Lung microvascular endothelial cell (primary cell): ENCODE results near the gene SPATA19. TPM values are rescaled to one million over a fixed set of nuclear protein-coding genes. Genes with fewer than 3 reads are reported as not detected.
"Not testable (repeated sequence)": the region's sequence is repeated elsewhere in the genome, so short reads cannot be mapped to it uniquely, and the experiment has no call there.

Experiments used
- DNase-seq, 2 donors: peaks; one replicate each; pipeline versions ENCODE4 v3.0.0 to v3.0.0-alpha.2; 2010; ENCODE audit warnings: low read depth in 2 of 2
- total RNA-seq: library from RNA; depleted of rRNA; stranded (reverse); fragments of >200 nt; gene quantifications from 2 replicates; pipeline ENCODE4 v1.2.1, GENCODE V29; 2014

SPATA19 gene
- not detected in 2 replicates for total RNA-seq

DNA sequence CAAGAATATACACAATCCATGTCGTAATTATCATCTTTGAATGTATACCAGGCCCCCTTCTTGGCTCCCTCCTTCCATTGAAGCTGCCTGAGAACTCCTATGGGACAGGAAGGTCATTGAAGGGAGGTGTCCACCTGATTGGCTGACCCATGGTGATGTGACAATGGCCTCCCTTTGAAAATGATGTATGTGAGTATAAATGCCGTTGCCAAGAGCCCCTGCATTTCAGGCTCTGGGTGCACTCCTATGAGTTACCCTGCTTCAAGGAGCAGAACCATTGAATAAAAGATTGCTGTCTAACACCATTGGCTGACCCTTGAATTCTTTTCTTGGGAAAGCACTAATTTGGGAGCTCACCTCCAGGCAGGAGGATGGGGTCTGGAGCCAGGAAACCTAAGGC, at the start of gene SPATA19:
Gene SPATA19, minus strand, starts transcription at position 101 of the 400 bp plus-strand sequence. Its CDS starts 67 bp downstream, at position 34.
- DNase-seq: no peak

DNA sequence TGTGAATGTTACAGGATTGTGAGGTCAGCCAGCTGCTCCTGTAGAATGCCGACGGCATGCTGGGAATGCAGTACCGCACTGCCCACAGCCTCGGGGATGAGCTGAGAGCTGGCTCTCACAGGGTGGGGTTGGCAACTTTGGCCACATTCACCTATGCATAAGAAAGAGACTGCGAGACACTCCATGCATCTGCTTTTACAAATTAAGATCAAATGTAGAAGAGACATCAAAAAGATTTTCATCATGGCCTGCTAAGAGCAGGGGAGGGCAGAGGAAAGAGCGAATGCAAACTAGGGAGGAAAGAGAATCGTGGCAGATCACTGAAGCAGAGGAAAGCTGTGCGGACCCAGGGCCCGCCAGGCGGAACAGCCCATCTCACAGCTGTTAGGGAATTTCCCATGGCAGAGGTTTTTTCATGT, 49.8 kb upstream of the SPATA19 start:
- DNase-seq: no peak

- no peak for DNase-seq
These were observed 48.1 kb upstream of the SPATA19 start for GRCh38 chr11:133893381-133893780.

GRCh38 chr11:133892584-133893380, 47.5 kb upstream of the SPATA19 start:
- DNase-seq: no peak

DNA sequence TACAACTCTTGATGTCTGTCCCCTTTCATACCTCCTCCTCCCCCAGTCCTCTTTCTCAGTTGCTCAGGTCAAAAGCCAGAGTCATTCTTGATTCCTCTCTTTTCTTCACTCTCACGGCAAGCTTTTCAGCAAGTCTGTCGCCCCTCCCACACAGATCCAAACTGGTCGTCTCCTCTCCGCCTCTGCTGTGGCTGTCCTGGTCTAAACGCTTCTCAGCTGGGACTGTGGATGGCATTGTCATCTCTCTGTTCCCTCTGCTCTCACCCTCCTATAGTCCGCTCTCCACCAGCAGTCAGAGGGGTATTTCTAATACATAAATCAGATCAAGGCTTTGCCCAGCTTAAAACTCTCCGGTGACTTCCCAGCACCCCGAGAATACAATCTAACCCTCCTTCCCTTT, 46.8 kb upstream of the SPATA19 start:
- no peak for DNase-seq

DNA sequence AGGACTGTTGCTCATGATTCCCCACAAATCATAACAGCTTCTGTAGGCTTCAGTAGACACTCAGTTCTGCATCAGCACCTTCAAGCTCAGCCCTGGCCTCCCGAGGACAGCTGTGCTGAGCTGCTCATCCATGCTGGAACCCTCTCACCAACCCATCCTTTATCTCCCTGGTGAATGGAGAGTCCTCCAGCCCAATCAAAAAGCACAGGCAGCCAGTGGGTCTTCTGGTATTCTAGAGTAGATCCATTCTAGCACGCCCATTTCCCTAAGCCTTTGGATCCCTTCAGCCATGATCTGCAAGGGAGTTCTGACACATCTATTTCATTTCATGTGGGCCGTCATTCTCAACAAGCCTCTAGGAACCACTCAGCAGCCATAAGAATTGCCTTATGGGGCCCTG, 44.6 kb upstream of the SPATA19 start:
- no peak for DNase-seq

- DNase-seq: no peak
These were observed 43.9 kb upstream of the SPATA19 start for GRCh38 chr11:133889188-133889587.

DNA sequence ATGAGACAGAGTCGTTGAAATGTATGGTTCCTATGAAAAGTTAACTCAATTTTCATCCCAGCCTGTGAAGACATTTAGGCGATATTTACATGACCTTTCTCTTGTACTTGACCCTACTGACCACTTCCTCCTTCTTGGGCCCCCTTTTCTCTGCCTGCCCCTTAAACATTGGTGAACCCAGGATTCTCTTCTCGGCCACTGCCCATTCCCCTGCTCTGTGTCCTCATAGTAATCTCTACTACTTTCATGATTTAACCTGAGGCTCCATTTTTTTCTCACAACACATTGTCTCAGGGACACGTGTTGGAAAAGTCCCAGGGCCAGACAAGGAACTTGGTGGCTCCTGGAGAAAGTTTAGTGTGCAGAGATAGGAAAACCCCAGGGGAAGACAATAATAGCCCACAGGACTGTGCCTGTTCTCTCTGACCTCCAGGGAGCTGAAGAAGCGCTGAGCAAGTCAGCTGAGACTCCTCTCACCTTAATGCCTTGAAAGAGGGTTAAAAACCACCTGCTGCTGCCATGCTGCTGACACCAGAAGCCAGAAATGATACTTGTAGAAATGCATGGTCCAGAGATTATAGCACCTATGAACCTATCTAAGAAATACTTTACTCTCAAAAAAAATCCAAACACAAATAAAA, 42.5 kb upstream of the SPATA19 start:
- DNase-seq: no peak

- DNase-seq: no peak
These were observed 40.7 kb upstream of the SPATA19 start for GRCh38 chr11:133886029-133886428.

DNA sequence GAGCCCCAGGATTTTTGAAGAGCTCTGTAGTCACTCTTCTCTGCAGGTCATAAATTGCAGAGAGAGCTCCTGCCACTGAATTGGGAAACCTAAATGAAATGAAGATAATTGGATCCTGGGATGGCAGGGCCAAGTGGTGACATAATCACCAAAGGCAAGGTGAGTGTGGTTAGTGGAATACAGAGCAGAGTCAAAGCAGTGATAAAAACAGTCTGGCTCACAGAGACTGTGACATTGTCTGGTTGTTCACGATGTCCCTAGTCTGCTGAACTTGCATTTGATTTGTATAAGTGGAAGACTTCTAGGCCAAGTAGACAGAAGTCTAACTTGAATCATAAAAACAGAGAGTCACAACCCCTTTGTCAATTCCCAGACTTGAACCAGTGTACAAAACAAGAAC, 26.8 kb upstream of the SPATA19 start:
- DNase-seq: no peak

- no peak for DNase-seq
These were observed 22.1 kb upstream of the SPATA19 start for GRCh38 chr11:133867456-133867855.

- DNase-seq: no peak
These were observed 20.2 kb upstream of the SPATA19 start for GRCh38 chr11:133865466-133865865.

DNA sequence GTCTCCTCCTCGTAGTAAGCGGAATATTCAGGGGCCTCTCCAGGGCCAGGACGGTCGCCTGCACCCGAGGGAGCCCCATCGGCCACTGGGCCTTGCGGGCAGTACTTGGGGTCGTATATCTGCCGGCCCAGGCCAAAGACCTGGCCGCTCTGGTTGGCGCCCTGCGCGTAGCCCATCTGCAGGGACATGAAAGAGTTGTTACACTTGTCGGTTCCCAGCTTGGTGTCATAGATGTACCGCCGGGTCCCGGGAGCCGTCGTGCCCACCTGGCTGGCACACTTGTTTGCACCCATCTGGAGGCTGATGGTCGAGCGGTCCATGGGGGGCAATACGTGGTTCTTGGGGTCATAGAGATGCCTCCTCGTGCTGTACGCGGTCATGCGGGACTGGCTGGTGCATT, 19.4 kb upstream of the SPATA19 start:
- DNase-seq: no peak

DNA sequence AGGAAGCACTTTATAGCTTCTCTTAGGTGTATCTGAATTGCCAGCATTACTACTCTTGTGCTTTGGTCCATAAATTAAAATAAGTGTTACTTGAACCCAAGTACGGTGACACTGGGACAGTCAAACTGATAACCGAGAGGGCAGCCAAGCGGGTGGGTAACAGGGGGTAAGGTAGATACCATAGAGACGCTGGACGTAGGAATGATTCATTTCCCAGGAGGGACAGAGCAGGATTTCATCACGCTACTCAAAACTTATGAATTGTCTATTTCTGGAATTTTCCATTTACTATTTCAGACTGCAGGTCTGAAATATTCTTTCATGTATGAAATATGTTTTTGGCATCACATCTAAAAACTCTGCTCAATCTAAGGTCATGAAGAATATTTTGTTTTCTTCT, 14.8 kb upstream of the SPATA19 start:
- no peak for DNase-seq

- DNase-seq: not testable (repeated sequence)
These were observed 9.1 kb upstream of the SPATA19 start for GRCh38 chr11:133854330-133854960.

- DNase-seq: no peak
These were observed 1.1 kb downstream of the SPATA19 start for GRCh38 chr11:133844217-133844616.

DNA sequence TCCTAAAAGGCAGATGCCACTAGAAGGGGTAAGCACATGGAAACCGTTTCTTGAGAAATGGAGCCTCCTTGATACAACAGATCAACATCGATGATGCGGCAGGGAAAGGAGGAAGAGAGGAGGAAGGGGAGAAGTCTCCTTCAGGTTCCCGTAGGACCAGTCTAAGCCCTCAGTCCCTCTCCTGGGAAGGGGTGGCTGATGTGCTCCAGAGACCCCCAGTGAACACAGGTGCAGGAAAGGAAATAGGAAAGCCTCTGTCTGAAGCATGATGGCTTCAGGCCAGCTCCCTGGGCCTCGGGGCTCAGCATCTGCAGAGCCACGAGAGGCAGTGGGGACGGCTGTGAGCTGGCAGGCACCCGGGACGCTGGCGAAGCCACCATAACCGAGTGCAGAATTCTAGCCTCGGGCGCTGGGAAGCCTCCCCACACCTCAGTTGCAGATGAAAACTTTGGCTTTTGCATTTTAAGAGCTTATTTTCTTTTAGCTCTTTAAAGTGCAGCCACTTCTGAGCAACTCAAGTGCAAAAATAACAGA, 1.8 kb downstream of the SPATA19 start:
- DNase-seq: no peak

DNA sequence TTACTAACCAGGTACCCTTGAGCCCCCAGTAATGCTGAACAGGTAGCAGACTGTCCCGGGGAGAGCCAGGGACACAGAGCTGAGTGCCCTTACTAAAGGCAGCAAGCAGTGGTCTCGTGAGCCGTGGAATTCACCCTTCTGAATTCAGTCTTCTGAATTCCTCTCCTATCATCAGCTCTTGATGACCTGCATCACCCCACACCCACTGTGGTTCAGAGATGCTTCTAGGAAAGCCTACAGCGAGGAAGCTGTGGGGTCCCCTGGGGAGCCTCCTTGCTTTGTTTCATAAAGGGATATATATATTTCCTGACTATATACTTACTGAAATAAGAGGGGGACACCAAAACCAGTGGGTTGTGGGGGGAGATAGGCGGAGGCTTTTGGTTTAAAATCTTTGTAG, 2.6 kb downstream of the SPATA19 start:
- no peak for DNase-seq

DNA sequence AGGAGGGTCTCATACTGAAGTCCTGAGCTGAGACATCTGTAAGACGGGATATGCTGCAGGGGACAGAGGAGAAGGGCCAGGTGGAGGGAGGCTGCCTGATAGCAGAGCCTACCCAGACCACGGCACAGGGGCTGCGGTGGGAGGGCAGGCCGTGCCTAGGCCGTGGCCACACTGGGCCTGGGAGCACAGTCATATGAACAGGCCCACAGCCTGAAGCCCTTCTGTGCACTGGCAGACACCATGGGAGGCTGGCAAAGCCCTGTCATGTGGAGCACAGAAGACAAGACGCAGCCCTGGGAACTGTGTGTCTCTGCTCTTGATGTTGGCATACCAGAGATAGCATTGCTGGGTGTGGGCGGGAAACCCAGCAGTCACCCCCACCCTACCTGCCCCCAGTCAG, 3.3 kb downstream of the SPATA19 start:
- DNase-seq: no peak

DNA sequence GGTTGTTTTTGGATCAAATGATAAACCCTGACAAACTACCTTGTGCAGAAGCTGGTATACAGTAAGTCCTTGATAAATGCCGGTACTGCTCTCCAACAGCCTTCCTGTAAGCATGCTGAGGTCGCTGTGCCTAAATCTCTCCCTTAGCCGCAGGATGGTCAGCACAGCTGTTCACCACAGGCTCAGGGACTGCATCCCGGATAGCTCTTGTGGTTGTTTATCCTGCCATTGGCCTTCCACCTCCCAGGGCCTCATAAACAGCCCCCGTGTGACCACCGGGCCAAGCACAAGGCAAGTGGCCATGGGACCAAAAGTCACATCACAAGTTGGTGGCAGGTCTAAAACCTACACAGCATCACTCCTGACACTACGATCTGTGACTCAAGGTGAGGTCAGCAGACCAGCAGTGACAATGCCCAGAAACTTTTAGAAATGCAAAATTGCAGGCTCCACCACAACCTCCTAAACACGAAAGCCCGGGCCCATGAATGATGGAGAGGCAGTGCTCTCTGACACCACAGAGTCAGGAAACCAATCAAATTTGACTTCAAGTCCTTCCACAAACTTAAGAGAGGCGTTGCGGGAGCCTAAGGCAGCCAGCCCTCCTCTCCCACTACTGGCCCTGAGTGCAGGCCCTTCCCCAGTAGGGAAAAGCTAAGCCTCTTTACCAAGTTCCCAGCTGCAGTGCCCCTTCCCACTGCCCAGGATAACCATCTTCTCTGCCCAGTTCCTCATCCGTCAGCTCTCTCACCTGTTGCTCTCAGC, 3.9 kb downstream of the SPATA19 start:
- DNase-seq: no peak

- no peak for DNase-seq
These were observed 4.8 kb downstream of the SPATA19 start for GRCh38 chr11:133840479-133840941.
